Measurements from ENCODE around the gene SH2B3.

- no peak for TF ChIP-seq CTCF (conservative IDR thresholded peaks at IDR 0.05; ENCODE audit: low read depth in 2 of 2)
- TF ChIP-seq EZH2 (IDR thresholded peaks at IDR 0.05; ENCODE audit: low read depth, unreplicated experiment): no peak
- TF ChIP-seq NANOG (IDR thresholded peaks at IDR 0.05; ENCODE audit: borderline replicate concordance): no peak
- TF ChIP-seq POLR2AphosphoS5 (IDR thresholded peaks at IDR 0.05; ENCODE audit: low read depth): no peak
- TF ChIP-seq CREB1 (CRISPR knock-in tag; IDR thresholded peaks at IDR 0.05; ENCODE audit: low read depth): no peak
- TF ChIP-seq ZNF462 (CRISPR knock-in tag; IDR thresholded peaks at IDR 0.05): no peak
- TF ChIP-seq REST (IDR thresholded peaks at IDR 0.05; ENCODE audit: unreplicated experiment): no peak
- TF ChIP-seq EZH2phosphoT487 (IDR thresholded peaks at IDR 0.05; ENCODE audit: unreplicated experiment): no peak
- TF ChIP-seq JUNB (IDR thresholded peaks at IDR 0.05; ENCODE audit: unreplicated experiment): no peak
- TF ChIP-seq ZNF114 (CRISPR knock-in tag; IDR thresholded peaks at IDR 0.05): no peak
Measured at GRCh38 chr12:111457071-111457470, 51.3 kb downstream of the SH2B3 start.

Data from GM23338 (cell line).